HL-60/S4 treated with phorbol 12-myristate 13-acetate at 8.2 ng/mL for 4 days and 3 days (cell line): Measurements from ENCODE around the gene USP19.

ENCODE experiments used
- in situ Hi-C: fragments of 300-500 bp; cut with MboI; formaldehyde crosslinking; loops from 2 replicates; pipeline ENCODE4 v1.15.0; 2022; ENCODE audit warnings: low sequenced_read_pairs

Gene USP19

GRCh38 chr3:49133226-49133951 is 12.8 kb upstream of the USP19 start:
- in situ Hi-C loops: no loop called here

DNA sequence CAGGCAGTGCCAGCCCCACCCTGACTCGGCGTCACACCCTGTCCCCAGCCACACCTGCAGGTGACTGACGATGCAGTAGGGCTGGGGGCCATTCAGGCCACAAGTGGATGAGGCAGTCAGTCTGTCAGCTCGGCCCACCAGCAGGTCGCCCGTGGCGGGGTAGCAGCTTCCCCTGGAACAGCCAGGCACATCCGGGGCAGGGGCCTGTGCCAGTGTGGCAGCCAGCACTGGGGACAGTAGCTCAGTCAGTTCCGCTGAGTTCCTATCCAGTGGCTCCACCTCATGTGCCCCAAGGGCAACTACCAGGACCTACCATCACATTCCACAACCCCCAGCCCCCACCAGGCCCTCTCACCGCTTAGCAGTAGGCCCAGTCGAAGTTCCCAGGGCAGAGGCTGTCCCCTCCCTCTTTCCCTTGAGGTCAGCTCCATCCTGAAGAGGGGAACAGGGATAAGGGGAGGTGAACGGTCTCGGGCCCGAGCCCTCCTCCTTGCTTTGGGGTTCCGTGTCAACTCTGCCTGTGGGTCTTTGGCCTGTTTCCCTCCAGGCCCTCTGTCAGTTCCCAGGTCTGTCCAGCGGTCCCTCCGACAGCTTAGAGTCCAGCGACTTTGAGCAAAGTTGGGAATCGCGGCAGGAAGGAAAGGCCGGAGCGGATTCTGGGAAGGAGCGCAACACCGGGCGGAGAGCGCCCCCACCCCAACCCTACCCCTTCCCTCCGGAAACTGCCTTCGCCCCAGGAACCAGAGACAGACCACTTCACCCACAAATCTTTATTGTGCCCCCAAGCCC is 12.0 kb upstream of the USP19 start, which contains the start of gene LAMB2:
Gene LAMB2 (minus strand): TSS at position 614 of the 789 bp plus-strand sequence. CDS start 183 bp downstream, at position 431.
- in situ Hi-C loops: no loop called here

DNA sequence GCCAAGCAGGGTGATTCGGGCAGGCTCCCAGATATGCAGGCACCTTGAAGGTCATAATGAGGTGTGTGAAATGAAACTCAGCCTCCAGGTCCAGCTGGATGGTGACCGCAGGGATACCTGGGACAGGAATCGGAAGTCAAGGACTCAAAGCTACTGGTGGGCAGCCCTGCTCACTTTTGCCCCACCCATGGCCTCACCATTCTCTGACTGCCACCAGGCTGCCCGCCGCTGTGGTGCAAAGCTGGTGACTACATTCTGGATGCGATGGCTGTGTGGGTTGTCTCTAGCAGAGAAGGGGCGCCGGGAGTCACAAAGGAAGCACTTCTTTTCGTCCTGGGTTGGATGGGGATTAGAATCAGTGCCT is 11.4 kb upstream of the USP19 start:
- in situ Hi-C loops: no loop called here

DNA sequence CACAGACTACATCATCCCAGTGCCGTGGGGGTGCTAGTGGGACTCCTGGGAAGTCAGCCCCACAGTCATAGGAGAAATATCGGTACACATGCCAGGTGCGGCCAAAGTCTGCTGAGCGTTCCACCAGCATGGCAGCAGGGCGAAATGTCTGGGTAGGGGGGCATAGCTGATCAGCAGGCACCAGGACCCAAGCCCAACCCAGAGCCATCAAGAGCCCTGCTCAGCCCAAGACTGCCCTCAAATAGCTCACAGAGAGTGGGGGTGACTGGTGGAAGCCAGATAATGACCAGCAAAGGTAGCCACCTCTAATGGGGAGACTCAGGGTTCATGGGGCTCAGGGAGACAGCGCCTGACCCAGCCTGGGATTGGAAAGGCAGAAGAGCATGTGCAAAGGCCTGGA is 11.0 kb upstream of the USP19 start:
- in situ Hi-C loops: no loop called here

GRCh38 chr3:49131040-49131439 is 10.4 kb upstream of the USP19 start:
- in situ Hi-C loops: no loop called here

GRCh38 chr3:49124991-49125670 is 4.5 kb upstream of the USP19 start:
- in situ Hi-C loops: no loop called here

DNA sequence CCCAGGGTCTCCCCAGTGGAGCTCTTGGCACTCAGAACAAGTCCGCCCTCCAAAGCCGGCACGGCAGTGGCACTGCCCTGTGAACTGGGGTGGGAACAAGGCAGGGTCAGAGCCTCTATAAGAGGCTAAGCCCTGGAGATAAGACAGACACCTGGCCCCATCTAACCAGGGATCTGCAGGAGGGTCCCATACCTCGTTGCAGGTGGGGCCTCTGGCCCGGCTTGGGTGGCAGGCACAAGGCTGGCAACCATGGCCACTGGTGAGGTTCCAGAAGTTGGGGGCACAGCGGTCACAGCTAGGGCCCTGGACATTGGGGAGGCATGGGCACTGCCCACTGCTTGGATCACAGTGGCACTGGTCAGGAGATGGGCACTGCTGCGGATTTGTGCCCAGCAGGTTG is 3.6 kb upstream of the USP19 start:
- in situ Hi-C loops: no loop called here

- in situ Hi-C loops: no loop called here
Measured at GRCh38 chr3:49123687-49124086, 3.1 kb upstream of the USP19 start.

DNA sequence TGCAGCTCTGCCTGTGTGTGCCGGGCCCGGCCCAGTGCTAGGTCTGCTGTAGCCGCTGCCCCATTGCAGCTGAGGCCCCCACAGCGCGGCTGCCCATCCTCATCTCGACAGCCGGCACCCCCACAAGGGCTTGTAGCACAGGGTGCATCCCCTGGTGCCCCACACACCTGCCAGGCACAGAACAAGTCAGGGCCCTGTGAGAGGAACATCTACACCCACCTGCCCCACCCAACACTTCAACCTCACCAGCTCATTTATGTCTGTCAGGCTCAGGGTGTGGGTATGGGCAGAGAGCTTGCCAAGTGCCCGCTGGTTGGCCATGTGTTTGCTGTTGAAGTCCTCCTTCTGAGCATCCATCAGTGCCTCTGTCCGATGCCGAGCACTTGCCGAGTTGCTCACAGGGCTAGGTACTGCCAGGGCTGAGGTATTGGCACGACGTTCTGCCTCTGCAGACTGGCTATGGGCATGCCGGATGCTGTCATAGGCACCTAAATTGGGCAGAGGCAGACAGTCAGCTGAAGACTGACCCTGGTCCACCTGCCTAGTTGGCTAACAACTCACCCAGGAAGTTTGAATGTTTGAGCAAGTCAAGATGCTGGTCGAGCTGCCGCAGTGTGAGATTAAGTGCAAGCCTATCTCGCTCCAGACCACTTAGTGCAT is 2.4 kb upstream of the USP19 start:
- in situ Hi-C loops: no loop called here

DNA sequence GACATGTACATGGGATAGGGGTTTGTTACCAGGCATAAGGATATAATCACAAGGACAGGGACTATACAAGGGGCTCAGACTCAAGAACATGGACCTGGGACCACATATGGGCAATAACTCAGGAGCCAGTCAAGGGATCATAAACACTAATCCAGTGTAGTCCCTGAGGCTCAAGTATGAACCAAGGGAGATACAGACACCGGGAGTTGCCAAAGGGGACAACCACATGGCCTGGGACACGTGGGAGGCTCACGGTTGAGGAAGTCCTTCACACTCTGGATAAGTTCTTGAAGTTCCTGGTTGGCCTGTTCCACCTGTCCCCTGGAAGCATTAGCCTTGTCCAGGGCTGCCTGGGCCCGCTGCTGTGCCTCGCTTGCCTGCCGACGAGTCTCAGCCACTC is 1.8 kb upstream of the USP19 start:
- in situ Hi-C loops: no loop called here

- in situ Hi-C loops: no loop called here
Measured at GRCh38 chr3:49122022-49122421, 1.4 kb upstream of the USP19 start.

DNA sequence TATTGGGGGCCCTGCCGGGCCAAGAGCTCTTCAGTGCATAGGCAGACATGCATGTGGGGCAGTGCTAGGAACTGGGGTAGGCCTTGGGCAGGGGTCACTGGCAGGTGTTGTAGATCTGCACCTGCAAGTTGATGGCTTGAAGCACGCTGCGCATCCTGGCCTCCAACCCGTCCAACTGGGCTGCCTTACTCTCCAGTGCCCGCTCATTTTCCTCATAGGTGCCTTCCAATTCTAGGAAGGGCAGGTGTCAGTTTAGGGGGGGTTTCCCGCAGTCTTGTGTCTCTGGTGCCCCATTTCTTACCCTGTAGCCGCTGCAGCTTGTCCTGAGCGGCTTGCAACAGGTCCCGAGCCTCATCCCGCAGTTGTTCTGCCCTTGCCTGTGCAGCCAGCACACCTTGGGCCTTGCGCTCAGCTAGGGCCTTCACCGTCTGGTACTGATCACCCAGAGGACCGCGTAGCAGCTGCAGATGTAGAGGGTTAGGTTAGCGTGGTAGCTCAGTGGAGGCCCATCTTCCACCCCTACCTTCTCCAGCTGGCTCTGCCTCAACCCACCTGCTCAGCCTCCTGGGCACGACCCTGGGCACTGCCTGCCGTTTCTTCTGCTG is 611 bp upstream of the USP19 start:
- in situ Hi-C loops: no loop called here

DNA sequence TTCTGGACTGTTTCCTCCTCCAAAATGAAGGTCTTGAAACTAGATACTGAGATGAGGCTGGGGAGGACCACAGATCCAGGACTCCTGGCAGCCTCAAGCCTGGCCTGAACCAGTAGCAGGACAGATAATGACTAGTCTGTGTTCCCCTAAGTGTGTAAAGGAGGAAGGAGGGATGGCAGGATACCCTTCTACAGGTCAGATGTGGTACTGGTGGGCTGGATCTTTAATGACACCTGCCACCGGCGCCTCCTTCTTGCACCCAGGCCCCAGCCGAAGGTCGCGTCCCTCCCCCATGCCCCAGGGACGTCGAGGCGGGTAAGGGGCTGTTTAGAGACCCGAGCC is 556 bp downstream of the USP19 start:
- in situ Hi-C loops: no loop called here

GRCh38 chr3:49119439-49119838 is 1.2 kb downstream of the USP19 start:
- in situ Hi-C loops: no loop called here

DNA sequence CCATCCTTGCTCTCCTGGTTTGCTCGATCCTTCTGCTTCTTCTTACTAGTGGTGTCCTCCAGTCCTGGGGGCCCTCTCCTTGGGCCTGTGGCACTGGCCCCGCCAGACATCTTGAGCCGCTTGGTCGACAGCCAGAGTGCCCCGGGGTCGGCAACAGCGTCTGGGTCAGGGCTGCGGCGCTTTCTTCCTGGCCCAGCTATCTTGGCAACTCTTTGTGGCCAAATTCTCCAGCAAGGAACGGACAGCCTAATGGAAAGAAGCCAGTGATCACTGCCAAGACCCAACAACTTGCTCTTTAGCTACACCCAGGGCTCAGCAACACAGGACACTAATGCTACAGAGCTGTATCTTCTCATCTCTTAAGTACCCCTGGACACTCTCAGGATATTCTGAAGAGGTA is 1.6 kb downstream of the USP19 start:
- in situ Hi-C loops: no loop called here

- in situ Hi-C loops: no loop called here
Measured at GRCh38 chr3:49112262-49112661, 8.4 kb downstream of the USP19 start.

DNA sequence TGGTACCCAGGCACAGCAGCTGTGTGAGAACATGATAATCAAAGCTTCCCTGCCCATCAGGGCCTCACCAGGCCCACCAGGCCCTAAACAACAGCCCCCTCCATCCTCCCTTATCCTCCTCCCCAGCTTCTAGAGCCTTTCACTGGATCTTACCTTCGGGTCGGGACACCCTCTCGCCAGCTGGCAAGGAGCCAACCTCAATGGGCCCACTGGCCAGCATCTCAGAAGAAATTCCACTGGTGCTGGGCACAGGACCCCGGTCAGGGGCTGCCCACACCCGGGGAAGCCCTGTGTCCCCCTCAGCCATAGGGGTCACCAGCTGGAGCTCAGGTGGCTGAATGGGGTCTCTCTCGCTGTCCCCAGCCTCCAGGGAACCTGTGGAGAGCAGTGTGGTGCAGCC is 9.3 kb downstream of the USP19 start:
- in situ Hi-C loops: no loop called here

- in situ Hi-C loops: no loop called here
Measured at GRCh38 chr3:49110780-49111179, 9.8 kb downstream of the USP19 start.

DNA sequence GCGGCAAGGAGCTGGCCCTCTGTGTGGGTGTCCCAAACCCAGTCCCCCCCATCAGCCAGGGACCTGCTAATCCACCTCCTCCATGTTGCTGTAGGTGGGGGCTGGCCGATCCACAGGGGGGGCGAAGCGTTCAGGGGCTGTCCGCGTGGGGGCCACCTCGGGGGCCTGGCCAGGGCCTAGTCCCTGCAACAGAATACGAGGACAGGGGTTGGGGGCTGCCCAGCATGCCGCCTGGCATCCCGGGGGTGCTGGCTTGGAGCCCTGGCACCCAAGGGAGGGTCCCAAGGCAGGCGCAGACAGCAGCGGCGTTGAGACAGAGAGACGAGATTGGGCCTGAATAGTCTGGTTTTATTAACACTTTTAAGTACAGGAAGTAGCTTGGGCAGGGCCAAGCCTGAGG is 12.3 kb downstream of the USP19 start:
- in situ Hi-C loops: no loop called here

DNA sequence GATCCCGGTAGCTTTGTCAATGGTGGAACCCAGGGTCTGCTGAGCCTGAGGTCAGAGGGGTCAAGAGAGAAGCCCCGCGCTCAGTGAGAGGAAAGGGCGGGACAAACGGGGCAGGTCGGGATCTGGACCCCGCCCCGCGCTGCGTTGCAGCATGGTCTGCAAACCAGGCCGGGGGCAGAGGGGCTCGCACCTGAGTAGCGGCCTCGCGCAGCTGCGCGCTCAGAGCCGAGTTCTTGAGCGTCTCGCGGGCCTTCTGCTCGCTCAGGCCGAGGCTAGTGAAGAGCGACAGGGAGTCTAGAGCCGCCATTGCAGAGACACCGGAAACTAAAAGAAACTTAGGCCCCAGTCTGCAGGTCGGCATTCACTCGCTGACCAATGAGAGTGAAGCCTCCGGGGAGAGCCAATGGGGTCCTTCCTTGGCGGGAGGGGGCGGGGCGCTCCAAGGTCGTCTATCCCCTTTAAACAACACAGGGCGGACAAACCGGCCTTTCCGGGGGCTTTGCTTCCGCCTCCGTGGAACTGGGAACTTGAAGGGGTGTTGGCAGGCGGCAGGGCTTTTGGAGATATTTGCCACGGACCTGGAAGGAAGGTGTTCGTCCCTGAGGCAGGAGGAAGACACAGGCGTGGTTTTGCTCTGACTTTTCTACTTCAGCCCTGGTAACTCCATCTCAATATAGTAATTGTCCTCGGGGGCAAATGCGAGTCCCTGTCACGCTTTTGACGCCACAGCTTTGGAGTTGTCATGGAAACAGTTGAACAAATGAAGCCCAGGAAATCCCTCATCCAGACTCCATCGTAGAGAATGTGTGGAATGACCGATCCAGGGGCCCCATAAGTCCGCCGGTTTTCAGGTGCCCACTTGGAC is 16.0 kb downstream of the USP19 start, which contains the start of gene QARS1:
Gene QARS1 (minus strand): TSS at position 331 of the 865 bp plus-strand sequence. CDS start 24 bp downstream, at position 307.
- in situ Hi-C loops: no loop called here
